ENCODE measurements around the gene GATD1.

Gene GATD1

GRCh38 chr11:777288-778255 is at the start of gene GATD1:
Gene GATD1, minus strand, starts transcription at chr11:777487. Its CDS starts 25 bp downstream, at chr11:777462.
- DNase-seq (ENCODE audit: low spot score), result peak; percentile 100
- TF ChIP-seq CTCF (IDR thresholded peaks at IDR 0.05; ENCODE audit: extremely low read depth, missing control alignments), result no peak

- no peak for DNase-seq (ENCODE audit: low spot score)
- TF ChIP-seq CTCF (IDR thresholded peaks at IDR 0.05; ENCODE audit: extremely low read depth, missing control alignments), result no peak
Observed at GRCh38 chr11:826836-827145, 49.5 kb upstream of the GATD1 start.

GRCh38 chr11:826227-826621 is 48.9 kb upstream of the GATD1 start:
- DNase-seq (ENCODE audit: low spot score), result peak; percentile 63
- TF ChIP-seq CTCF (IDR thresholded peaks at IDR 0.05; ENCODE audit: extremely low read depth, missing control alignments), result no peak

GRCh38 chr11:825366-826226 is 48.3 kb upstream of the GATD1 start:
- no peak for DNase-seq (ENCODE audit: low spot score)
- TF ChIP-seq CTCF (IDR thresholded peaks at IDR 0.05; ENCODE audit: extremely low read depth, missing control alignments), result no peak

- no peak for DNase-seq (ENCODE audit: low spot score)
- TF ChIP-seq CTCF (IDR thresholded peaks at IDR 0.05; ENCODE audit: extremely low read depth, missing control alignments), result no peak
Observed at GRCh38 chr11:824942-825341, 47.7 kb upstream of the GATD1 start.

GRCh38 chr11:824292-824880 is 47.1 kb upstream of the GATD1 start:
- no peak for TF ChIP-seq CTCF (IDR thresholded peaks at IDR 0.05; ENCODE audit: extremely low read depth, missing control alignments)
- no peak for DNase-seq (ENCODE audit: low spot score)
